Activated gamma-delta T cell treated with anti-CD3 and anti-CD28 coated beads, Interleukin-2, amount 50 U/mL, for 16 hours (primary cell): ENCODE results near the gene PDE9A.

Experiments
- DNase-seq: peaks from one replicate; pipeline ENCODE4 v3.0.0-alpha.2; 2020; ENCODE audit warnings: low read depth

The PDE9A gene

GRCh38 chr21:42658320-42659105 lies 5.1 kb downstream of the PDE9A start:
- DNase-seq, result no peak

GRCh38 chr21:42659416-42660117 lies 6.1 kb downstream of the PDE9A start:
- no peak for DNase-seq

- DNase-seq, result no peak
These were observed 6.7 kb downstream of the PDE9A start for GRCh38 chr21:42660118-42660470.

GRCh38 chr21:42661688-42662429 lies 8.4 kb downstream of the PDE9A start:
- no peak for DNase-seq

- no peak for DNase-seq
These were observed 9.2 kb downstream of the PDE9A start for GRCh38 chr21:42662430-42663199.

- DNase-seq, result no peak
These were observed 9.9 kb downstream of the PDE9A start for GRCh38 chr21:42663200-42663750.

- no peak for DNase-seq
These were observed 10.6 kb downstream of the PDE9A start for GRCh38 chr21:42663860-42664535.

- DNase-seq, result no peak
These were observed 11.2 kb downstream of the PDE9A start for GRCh38 chr21:42664614-42665013.

- no peak for DNase-seq
These were observed 11.6 kb downstream of the PDE9A start for GRCh38 chr21:42665026-42665425.

GRCh38 chr21:42665484-42665883 lies 12.1 kb downstream of the PDE9A start:
- DNase-seq, result no peak

- DNase-seq, result no peak
These were observed 12.8 kb downstream of the PDE9A start for GRCh38 chr21:42666023-42666747.

GRCh38 chr21:42666925-42667324 lies 13.5 kb downstream of the PDE9A start:
- DNase-seq, result no peak

- DNase-seq, result no peak
These were observed 15.0 kb downstream of the PDE9A start for GRCh38 chr21:42668298-42668992.

GRCh38 chr21:42669041-42669440 lies 15.6 kb downstream of the PDE9A start:
- no peak for DNase-seq

GRCh38 chr21:42670058-42670880 lies 16.8 kb downstream of the PDE9A start:
- DNase-seq, result no peak

- DNase-seq, result no peak
These were observed 17.5 kb downstream of the PDE9A start for GRCh38 chr21:42670884-42671283.

- DNase-seq, result no peak
These were observed 18.6 kb downstream of the PDE9A start for GRCh38 chr21:42671778-42672593.
